ENCODE results near the gene SPIRE1.
"Not testable (repeated sequence)": the region's sequence is repeated elsewhere in the genome, so short reads cannot be mapped to it uniquely, and the experiment has no call there.

The SPIRE1 gene

DNA sequence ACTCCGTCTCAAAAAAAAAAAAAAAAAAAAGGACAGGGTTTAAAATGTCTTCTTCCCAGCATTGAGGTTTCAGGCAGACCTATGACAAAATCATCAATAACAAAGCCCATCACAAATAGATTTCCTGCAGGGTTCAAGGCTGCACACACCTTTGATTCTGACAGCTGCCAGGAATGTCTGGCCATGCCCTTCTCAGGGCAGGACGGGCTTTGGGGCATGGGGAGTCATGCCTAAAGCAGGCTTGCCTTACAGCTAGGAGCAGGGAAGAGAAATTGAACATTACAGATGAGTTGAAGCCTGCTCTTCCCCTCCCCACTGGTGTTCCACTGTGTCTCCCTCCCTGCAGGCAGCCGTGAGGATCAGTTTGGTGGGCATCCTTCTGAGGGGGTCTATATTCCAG, 246.5 kb downstream of the SPIRE1 start:
- no peak for DNase-seq (ENCODE audit: low spot score)

DNA sequence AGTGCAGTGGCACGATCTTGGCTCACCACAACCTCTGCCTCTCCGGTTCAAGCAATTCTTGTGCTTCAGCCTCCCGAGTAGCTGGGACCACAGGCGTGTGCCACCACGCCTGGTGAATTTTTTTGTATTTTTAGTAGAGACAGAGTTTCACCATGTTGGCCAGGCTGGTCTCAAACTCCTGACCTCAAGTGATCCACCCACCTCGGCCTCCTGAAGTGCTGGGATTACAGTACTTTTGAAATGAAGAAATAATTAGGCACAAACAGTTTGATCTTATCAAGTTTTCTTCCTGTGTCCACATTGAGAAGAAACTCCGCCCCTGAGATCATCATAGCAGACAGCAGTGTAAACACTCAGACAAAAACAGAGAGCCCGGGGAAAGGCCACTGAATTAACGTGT, 247.2 kb downstream of the SPIRE1 start:
- not testable (repeated sequence) for DNase-seq (ENCODE audit: low spot score)

DNA sequence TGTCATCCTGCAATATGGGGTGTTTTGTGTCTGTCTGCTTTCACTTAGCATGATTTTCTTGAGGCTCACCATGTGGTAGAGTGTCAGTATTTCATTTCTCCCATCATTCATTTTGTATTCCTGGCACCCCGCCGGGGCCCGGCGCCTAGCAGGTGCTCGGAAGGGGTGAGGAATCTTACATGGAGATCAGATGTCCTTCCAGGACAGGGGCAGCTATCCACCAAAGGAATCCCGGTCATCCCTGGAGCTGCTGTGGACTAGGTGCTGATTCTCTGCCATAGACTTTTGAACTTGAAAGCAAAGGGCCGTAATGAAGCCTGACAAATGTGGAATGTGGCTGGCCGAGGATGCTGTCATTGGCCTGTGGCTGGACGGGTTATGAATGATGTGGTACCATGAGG, 247.8 kb downstream of the SPIRE1 start:
- no peak for DNase-seq (ENCODE audit: low spot score)

DNA sequence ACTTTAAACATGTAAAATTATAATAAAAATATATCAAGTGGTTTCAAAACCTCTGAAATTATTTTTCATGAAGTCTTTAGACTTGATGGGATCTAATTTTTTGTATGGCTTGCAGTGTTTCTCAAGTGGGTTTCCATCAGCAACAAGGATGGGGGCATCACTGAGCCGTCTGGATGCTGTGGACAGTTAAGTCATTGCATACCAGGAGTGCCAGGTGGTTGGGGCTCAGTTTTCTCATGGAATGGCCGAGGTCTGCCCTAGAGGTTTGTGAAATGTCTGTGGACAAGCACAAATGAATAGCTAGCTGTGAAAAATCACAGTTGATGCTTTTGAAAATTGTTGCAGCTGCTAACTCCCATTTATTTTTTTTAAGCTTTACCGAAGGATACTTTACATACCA, 248.4 kb downstream of the SPIRE1 start:
- no peak for DNase-seq (ENCODE audit: low spot score)

DNA sequence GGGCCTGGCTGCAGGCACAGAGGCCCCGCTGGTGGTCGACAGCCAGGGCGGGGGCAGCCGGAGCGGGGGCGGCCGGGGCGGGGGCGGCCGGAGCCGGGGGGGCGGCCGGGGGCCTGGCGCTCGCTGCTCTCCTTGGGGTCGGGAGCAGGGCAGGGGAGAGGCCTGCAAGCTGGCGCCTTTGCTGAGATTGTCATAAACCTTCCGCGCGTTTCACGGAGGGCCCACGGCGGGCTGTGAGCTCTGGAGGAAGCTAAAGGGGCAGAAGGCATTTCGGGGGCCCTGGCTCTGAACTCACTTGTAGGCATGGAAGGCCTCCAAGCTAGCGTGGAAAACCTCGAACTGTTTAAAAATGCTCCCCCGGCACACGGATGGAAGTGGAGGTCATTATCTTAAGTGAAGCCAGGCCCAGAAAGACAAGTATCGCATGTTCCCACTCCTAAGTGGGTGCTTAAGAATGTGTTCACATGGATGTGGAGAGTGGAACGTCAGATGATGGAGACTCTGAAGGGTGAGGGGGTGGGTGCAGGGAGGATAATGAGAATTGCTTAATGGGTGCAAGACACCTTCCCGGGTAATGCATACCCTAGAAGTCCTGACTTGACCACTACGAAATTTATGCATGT, 249.5 kb downstream of the SPIRE1 start:
- no peak for DNase-seq (ENCODE audit: low spot score)

DNA sequence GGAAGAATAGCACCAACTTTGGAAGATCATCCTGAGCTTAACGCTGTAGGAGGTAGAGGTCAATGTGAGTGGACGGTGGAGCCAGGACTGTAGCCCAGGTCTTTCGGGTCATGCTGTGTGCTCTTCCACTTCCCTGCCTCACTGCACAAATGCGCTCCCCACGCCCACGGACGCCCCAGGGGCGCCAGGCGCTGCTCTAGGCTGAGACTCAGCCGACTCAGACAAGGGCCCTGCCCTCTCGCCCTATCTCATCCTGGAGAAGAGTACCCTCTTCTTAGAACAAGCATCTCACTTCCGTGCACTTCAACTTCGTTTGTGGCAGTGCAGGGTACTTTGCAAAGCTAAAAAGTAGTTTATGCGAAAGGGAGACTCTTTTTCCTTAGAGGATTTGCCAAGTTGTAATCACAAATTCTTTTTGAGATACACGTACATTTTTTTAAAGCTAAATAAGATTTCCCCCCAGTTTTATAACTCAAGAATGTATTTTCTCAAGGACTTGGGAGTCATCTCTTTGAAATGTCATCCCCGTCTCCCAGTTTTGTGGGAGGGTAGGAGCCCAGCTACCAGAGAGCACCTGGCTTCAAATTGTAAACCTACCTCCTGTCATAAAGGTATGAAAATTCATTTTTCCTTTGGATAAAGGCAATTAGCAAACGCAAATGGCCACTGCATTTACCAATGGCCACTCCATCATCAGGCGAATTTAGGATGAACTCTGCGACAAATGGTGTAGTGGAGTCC, 251.4 kb downstream of the SPIRE1 start:
- no peak for DNase-seq (ENCODE audit: low spot score)

DNA sequence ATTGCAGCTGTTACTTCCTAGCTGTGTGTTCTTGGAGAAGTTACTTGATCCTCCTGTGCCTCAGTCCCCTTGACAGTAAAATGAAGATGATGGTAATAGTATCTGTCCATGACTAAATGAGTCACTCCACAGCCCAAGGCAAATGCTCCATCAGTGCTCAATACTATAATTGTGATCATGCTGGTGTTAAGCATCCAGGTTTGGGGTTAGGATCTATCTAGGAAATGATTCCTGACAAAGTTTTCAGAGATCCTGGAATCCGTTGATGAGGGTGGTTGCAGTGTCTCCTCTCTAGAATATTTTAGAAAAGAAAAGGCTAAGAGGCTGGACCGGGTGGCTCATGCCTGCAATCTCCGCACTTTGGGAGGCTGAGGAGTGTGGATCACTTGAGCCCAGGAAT, 252.8 kb downstream of the SPIRE1 start:
- DNase-seq (ENCODE audit: low spot score), result no peak

DNA sequence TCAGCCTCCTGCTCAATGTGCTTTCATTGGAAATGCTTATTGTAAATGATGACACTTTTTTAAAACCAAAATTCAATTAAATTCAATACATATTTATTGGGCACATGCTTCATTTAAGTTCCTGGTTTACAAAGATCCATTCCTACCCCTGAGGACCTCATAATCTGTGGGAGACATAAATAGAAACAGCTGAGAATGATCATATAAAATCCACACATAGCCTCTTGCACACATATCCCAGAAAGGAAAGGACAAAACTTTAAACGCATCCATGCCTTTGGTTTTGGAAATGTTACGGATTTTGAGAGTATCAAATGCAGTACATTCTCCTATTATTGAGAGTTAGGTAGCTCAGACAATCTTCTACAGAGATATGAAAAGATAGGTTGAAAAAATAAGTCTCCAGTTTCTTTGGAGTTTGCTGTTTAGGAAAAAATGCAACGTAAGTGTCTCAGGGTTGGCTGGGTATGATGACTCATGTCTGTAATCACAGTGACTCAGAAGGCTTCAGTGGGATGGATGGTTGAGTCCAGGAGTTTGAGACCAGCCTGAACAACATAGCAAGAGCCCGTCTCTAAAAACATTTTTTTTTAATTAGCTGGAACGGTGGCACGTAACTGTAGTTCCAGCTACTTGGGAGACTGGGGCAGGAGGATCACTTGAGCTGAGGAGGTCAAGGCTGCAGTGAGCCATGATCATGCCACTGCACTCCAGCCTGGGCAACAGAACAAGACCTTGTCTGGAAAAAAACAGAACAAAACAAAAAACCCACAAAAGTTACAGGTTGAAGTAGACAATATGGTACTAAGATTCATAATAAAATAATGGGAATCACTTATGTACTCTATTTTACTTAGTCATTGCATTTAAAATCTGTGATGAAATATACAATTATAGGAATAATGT, 254.1 kb downstream of the SPIRE1 start:
- peak; percentile 60 for DNase-seq (ENCODE audit: low spot score)

DNA sequence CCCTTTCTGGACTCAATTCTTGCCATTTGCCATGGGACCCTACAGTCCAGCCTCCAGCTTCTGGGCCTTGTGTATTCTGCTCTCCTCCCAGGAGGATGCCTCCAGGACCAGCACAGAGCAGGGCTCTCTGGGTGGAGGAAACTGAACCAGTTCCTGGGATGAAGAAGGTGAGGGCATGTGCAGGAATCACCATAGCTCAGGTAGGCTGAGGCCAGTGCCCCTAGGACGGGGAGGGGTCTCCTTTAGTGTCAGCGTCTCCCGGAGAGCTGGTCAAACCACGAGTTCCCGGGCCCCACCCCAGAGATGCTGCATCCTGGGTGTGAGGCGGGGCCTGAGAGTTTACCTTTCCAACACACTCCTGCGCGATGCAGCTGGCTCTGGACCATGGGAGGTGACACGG, 256.0 kb downstream of the SPIRE1 start:
- DNase-seq (ENCODE audit: low spot score), result no peak

DNA sequence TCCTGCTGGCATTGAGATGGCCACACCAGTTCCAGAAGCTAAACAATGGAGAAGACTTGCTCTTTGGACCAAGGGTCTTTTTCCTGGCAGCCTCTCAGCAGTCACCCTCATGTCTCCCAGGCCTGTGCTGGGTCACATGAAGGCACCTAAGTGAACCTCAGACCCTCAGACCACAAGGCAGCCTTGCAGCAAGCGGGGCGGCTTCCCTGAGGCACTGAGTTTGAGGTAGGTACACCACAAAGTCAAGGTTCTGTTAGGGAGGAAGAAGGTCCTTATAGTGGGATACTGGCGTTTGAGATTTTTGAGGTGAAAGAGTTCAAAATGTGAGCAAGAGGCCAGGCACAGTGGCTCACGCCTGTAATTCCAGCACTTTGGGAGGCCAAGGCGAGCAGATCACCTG, 258.7 kb downstream of the SPIRE1 start:
- DNase-seq (ENCODE audit: low spot score), result no peak

DNA sequence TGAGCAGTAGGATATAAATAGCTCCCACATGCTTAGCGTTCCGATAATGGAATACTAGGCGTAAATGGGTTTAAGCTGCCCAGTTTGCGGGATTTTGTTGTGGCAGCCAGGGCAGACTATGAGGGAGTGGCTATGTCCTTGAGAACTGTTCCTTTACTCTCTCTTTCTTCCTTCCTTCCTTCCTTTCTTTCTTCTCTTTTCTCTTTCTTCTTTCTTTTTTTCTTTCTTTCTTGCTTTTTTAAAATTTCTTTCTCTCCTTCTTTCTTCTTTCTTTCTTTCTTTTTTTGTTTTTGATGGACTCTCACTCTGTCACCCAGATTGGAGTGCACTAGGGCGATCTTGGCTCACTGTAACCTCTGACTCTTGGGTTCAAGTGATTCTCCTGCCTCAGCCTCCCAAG, 259.3 kb downstream of the SPIRE1 start:
- DNase-seq (ENCODE audit: low spot score), result no peak

DNA sequence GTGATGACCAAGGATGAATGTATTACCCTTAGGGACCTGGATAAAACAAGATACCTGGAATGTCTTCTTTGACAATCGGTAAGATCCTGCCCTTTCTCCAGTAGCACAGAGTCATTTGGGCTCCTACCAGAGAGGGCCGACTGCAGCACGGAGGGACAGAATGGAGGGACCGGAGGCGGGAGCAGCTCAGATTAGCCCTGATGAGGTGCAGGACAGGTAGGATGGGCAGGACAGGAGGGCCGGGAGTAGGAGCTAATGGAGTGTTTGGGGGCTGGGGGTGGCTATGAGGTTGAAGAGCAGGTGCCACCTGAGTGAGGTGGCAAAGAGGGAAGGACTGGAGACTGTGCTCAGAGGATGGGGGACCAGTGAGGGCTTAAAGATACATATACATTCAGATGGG, 260.1 kb downstream of the SPIRE1 start:
- no peak for DNase-seq (ENCODE audit: low spot score)

DNA sequence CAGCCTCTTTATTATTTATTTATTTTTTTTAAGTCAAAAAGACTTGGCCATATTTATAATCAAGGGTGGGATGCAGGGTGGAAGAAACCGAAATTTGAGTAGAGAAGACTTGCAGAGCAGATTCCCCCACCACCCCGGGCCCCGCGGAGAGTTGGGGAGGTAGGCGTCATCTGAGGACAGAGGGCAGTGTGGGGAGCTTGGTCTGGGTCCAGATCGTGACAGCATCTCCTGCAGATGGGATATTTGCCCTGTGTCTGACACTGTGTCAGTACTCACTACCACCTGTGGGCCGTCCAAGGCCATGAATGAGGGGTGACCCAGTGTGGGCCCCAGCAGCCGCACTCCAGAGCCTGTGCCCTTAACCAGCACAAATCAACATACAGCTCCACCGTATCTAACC, 260.7 kb downstream of the SPIRE1 start:
- no peak for DNase-seq (ENCODE audit: low spot score)

All from activated CD4-positive, alpha-beta T cell treated with anti-CD3 and anti-CD28 coated beads, Interleukin-2, Interleukin-4, amounts not matched to agents 100 ng/mL and 50 ng/mL, durations not matched to agents 16 hours and 8 hours (primary cell).